ENCODE data around the gene CCR6. TPM values are rescaled to one million over a fixed set of nuclear protein-coding genes. Genes with fewer than 3 reads are reported as not detected.

CCR6 gene
- total RNA-seq, 2 experiments from 2014 or later = 0.10 to 0.35 TPM

GRCh38 chr6:167127785-167128531 lies 5.1 kb downstream of the CCR6 start:
- H3K79me2 ChIP-seq (ENCODE audit: insufficient read depth, low read depth, low read length) = no peaks in the 10 kb centered on the region
- TF ChIP-seq EZH2phosphoT487 (IDR thresholded peaks at IDR 0.05; ENCODE audit: borderline replicate concordance, low read depth, low read length) = no peak
- no peak; the same call in 1 of the 2 replicates for TF ChIP-seq CTCF (conservative IDR thresholded peaks at IDR 0.05; ENCODE audit: low read length)
- H3K4me1 ChIP-seq (ENCODE audit: insufficient read depth, low read length, poor library complexity, severe bottlenecking) = peaks cover 51% of the 10 kb centered on the region
- H3K4me2 ChIP-seq (ENCODE audit: low read length) = no peak overlapping the region
- no peaks in the 10 kb centered on the region for H3K9me3 ChIP-seq (ENCODE audit: low read length)
- no peak for DNase-seq (ENCODE audit: low spot score)
- H3K4me3 ChIP-seq (ENCODE audit: low read depth, low read length, poor library complexity, severe bottlenecking) = no peak overlapping the region
- no peaks in the 10 kb centered on the region; the same call in 1 of the 2 replicates for H3K36me3 ChIP-seq (ENCODE audit: insufficient read depth, low read length)
- no peaks in the 10 kb centered on the region for H3K9me2 ChIP-seq (ENCODE audit: insufficient read depth, low read length)
- ChIA-PET POLR2A (interaction anchor here (1.3 kb wide), 1 partner anchor 174 kb away, joined by 4 read pairs; no protein-coding TSS in a partner anchor), CTCF (ENCODE audit: unreplicated experiment) (no interaction called here)
- BruUV-seq (replicated peaks) = no TSS peak
- intact Hi-C loops (cut with micrococcal nuclease; ENCODE audit: unreplicated experiment) = no loop called here
- no peak overlapping the region for H3K27ac ChIP-seq (ENCODE audit: low read depth, low read length, poor library complexity, severe bottlenecking)
- H2AFZ ChIP-seq (ENCODE audit: low read length) = no peak overlapping the region
- no peaks in the 10 kb centered on the region for H4K20me1 ChIP-seq (ENCODE audit: insufficient read depth, low read length)

- DNase-seq (ENCODE audit: low spot score) = no peak
- Histone ChIP-seq H2AFZ (ENCODE audit: low read length) (peak overlapping the region; percentile 76; the same call in 1 of the 2 replicates), H3K9me3 (ENCODE audit: low read length) (no peaks in the 10 kb centered on the region), H3K9me2 (ENCODE audit: insufficient read depth, low read length) (no peaks in the 10 kb centered on the region), H3K4me3 (ENCODE audit: low read depth, low read length, poor library complexity, severe bottlenecking) (no peak overlapping the region), H3K4me1 (ENCODE audit: insufficient read depth, low read length, poor library complexity, severe bottlenecking) (peaks cover 39% of the 10 kb centered on the region), H3K79me2 (ENCODE audit: insufficient read depth, low read depth, low read length) (no peaks in the 10 kb centered on the region), H4K20me1 (ENCODE audit: insufficient read depth, low read length) (no peaks in the 10 kb centered on the region), H3K27ac (ENCODE audit: low read depth, low read length, poor library complexity, severe bottlenecking) (no peak overlapping the region), H3K4me2 (ENCODE audit: low read length) (no peak overlapping the region), H3K36me3 (ENCODE audit: insufficient read depth, low read length) (no peaks in the 10 kb centered on the region; the same call in 1 of the 2 replicates)
- TF ChIP-seq CTCF (conservative IDR thresholded peaks at IDR 0.05; ENCODE audit: low read length) (no peak), EZH2phosphoT487 (IDR thresholded peaks at IDR 0.05; ENCODE audit: borderline replicate concordance, low read depth, low read length) (no peak)
- ChIA-PET POLR2A (interaction anchor here (0.6 to 1.9 kb wide), 8 partner anchors 12 to 237 kb away, joined by 3 to 10 read pairs (median 4); no protein-coding TSS in a partner anchor), CTCF (ENCODE audit: unreplicated experiment) (interaction anchor here (0.5 to 1.0 kb wide), 2 partner anchors 84 to 162 kb away, joined by 3 to 4 read pairs; partner anchors contain the start of gene UNC93A)
- no TSS peak for BruUV-seq (replicated peaks)
- intact Hi-C loops (cut with micrococcal nuclease; ENCODE audit: unreplicated experiment) = no loop called here
Observed at GRCh38 chr6:167129159-167129558, 6.3 kb downstream of the CCR6 start.

GRCh38 chr6:167129562-167129961 lies 6.7 kb downstream of the CCR6 start:
- Histone ChIP-seq H2AFZ (ENCODE audit: low read length) (peak overlapping the region; percentile 76; the same call in 1 of the 2 replicates), H4K20me1 (ENCODE audit: insufficient read depth, low read length) (no peaks in the 10 kb centered on the region), H3K9me3 (ENCODE audit: low read length) (no peaks in the 10 kb centered on the region), H3K27ac (ENCODE audit: low read depth, low read length, poor library complexity, severe bottlenecking) (no peak overlapping the region), H3K9me2 (ENCODE audit: insufficient read depth, low read length) (no peaks in the 10 kb centered on the region), H3K36me3 (ENCODE audit: insufficient read depth, low read length) (no peaks in the 10 kb centered on the region; the same call in 1 of the 2 replicates), H3K4me3 (ENCODE audit: low read depth, low read length, poor library complexity, severe bottlenecking) (no peak overlapping the region), H3K4me1 (ENCODE audit: insufficient read depth, low read length, poor library complexity, severe bottlenecking) (peaks cover 35% of the 10 kb centered on the region), H3K79me2 (ENCODE audit: insufficient read depth, low read depth, low read length) (no peaks in the 10 kb centered on the region), H3K4me2 (ENCODE audit: low read length) (peak overlapping the region; percentile 39)
- CTCF ChIA-PET (ENCODE audit: unreplicated experiment) = interaction anchor here (0.5 to 1.0 kb wide), 2 partner anchors 84 to 161 kb away, joined by 3 to 4 read pairs; partner anchors contain the start of gene UNC93A
- intact Hi-C loops (cut with micrococcal nuclease; ENCODE audit: unreplicated experiment) = no loop called here
- POLR2A ChIA-PET = interaction anchor here (0.6 to 1.9 kb wide), 11 partner anchors 9 to 237 kb away, joined by 3 to 10 read pairs (median 3); no protein-coding TSS in a partner anchor
- DNase-seq (ENCODE audit: low spot score) = no peak
- TF ChIP-seq CTCF (conservative IDR thresholded peaks at IDR 0.05; ENCODE audit: low read length) (no peak), EZH2phosphoT487 (IDR thresholded peaks at IDR 0.05; ENCODE audit: borderline replicate concordance, low read depth, low read length) (no peak)
- no TSS peak for BruUV-seq (replicated peaks)

All from OCI-LY7 (cell line).